H1 (cell line): ENCODE results near the gene TNRC6A. TPM values are rescaled to one million over a fixed set of nuclear protein-coding genes. Genes with fewer than 3 reads are reported as not detected.

Experiments
- CHD1 ChIP-seq: IDR thresholded peaks from 2 replicates; pipeline ENCODE4 v1.6.1; 2012; ENCODE audit warnings: low read depth, low read length, improper control_type of control experiment
- TEAD4 ChIP-seq: IDR thresholded peaks from 2 replicates; pipeline ENCODE4 v1.6.1; 2012; ENCODE audit warnings: low read depth, low read length, inconsistent platforms, mixed read lengths
- polyA plus RNA-seq, 7 experiments: library from polyadenylated mRNA; depleted of rRNA in 3 of 7; stranded (reverse) in 5 of 7; unstranded in 2 of 7; fragments of >200 nt in 5 of 7; fragments of 200-250 nt in 2 of 7; gene quantifications; 1 replicate in 5 of 7; 2 replicates in 1 of 7; 4 replicates in 1 of 7; pipeline versions ENCODE4 v1.2.1 to v1.2.3, GENCODE V29; 2011 to 2013; ENCODE audit warnings: missing spikeins in 2 of 7, mixed read lengths in 2 of 7
- total RNA-seq: library from RNA; stranded (reverse); fragmentation: NEBNext Ultra II Directional; extraction: Animal tissue kit (Norgen Biotek cat#: 25700); gene quantifications from 2 replicates; pipeline ENCODE4 v1.2.1, GENCODE V29; 2021

TNRC6A gene
- total and polyA plus RNA-seq, 2 of the 8 experiments (the other 6 are each of a cell fraction or from before 2014, with no cell fraction given): 67.6 to 103 TPM

DNA sequence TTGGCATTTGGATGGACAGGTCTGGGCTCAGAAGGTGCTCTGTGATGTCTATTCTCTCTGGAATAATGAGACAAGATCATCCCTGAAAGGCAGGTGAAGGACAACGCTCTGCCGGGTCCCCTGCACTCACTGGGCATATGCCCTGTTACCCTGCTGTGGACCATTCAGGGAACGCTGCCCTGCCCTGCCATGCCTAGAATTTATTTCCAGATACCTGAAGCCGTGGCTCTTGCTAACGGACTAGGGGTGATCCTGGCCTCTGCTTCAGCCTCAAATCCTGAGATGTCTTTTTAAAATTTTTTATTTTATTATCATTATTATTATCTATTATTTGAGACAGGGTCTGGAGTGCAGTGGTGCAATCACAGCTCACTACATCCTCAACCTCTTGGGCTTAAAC lies 120.2 kb downstream of the TNRC6A start (continued):
- TF ChIP-seq TEAD4 (no peak), CHD1 (no peak)
- TF ChIP-seq, all 59 proteins: peak for 0
